ENCODE measurements around the gene FICD.
A peak's percentile ranks its signal among the peaks of the same experiment; 100 is the strongest.

Gene FICD

GRCh38 chr12:108514973-108515814 lies at the start of gene FICD:
Gene FICD, plus strand, starts transcription at chr12:108515277. Its CDS starts 1,696 bp downstream, at chr12:108516973.
- no peak within 1 kb of the TSS; the same call in 1 of the 2 replicates for H3K27ac ChIP-seq
- H3K9ac ChIP-seq, result peak within 1 kb of the TSS; percentile 58; the same call in 1 of the 2 replicates
- H3K4me1 ChIP-seq (ENCODE audit: low read depth, poor library complexity, severe bottlenecking), result peaks cover 23% of the 10 kb centered on the region
- H3K36me3 ChIP-seq (ENCODE audit: insufficient read depth), result no peaks in the 10 kb centered on the region
- H4K20me1 ChIP-seq (ENCODE audit: insufficient read depth), result no peaks in the 10 kb centered on the region
- no peaks in the 10 kb centered on the region for H3K27me3 ChIP-seq (ENCODE audit: insufficient read depth, low read depth)
- H3K4me2 ChIP-seq, result peak within 1 kb of the TSS; percentile 68
- peak within 1 kb of the TSS; percentile 38 for H2AFZ ChIP-seq (ENCODE audit: low read depth)
- H3K79me2 ChIP-seq (ENCODE audit: insufficient read depth, low read depth), result no peaks in the 10 kb centered on the region
- no peak within 1 kb of the TSS for H3K4me3 ChIP-seq (IDR thresholded peaks at IDR 0.05; ENCODE audit: insufficient read depth, low read depth, low read length)
- TF ChIP-seq CTCF (conservative IDR thresholded peaks at IDR 0.05; ENCODE audit: low read depth, low read length), result no peak

- Histone ChIP-seq H3K9ac (no peak overlapping the region), H3K4me3 (IDR thresholded peaks at IDR 0.05; ENCODE audit: insufficient read depth, low read depth, low read length) (no peak overlapping the region), H3K36me3 (ENCODE audit: insufficient read depth) (no peaks in the 10 kb centered on the region), H3K27me3 (ENCODE audit: insufficient read depth, low read depth) (no peaks in the 10 kb centered on the region; the same call in 1 of the 2 replicates), H2AFZ (ENCODE audit: low read depth) (no peak overlapping the region), H4K20me1 (ENCODE audit: insufficient read depth) (no peaks in the 10 kb centered on the region), H3K79me2 (ENCODE audit: insufficient read depth, low read depth) (no peaks in the 10 kb centered on the region), H3K27ac (no peak overlapping the region), H3K4me2 (no peak overlapping the region), H3K4me1 (ENCODE audit: low read depth, poor library complexity, severe bottlenecking) (no peaks in the 10 kb centered on the region)
- no peak for TF ChIP-seq CTCF (conservative IDR thresholded peaks at IDR 0.05; ENCODE audit: low read depth, low read length)
These were observed 49.7 kb upstream of the FICD start for GRCh38 chr12:108465417-108465816.

- H4K20me1 ChIP-seq (ENCODE audit: insufficient read depth), result no peaks in the 10 kb centered on the region
- H3K27me3 ChIP-seq (ENCODE audit: insufficient read depth, low read depth), result no peaks in the 10 kb centered on the region
- no peaks in the 10 kb centered on the region for H3K4me1 ChIP-seq (ENCODE audit: low read depth, poor library complexity, severe bottlenecking)
- no peaks in the 10 kb centered on the region for H3K79me2 ChIP-seq (ENCODE audit: insufficient read depth, low read depth)
- no peak overlapping the region for H3K9ac ChIP-seq
- no peaks in the 10 kb centered on the region for H3K36me3 ChIP-seq (ENCODE audit: insufficient read depth)
- no peak overlapping the region for H3K27ac ChIP-seq
- no peak overlapping the region for H3K4me2 ChIP-seq
- H2AFZ ChIP-seq (ENCODE audit: low read depth), result no peak overlapping the region
- H3K4me3 ChIP-seq (IDR thresholded peaks at IDR 0.05; ENCODE audit: insufficient read depth, low read depth, low read length), result no peak overlapping the region
- no peak for TF ChIP-seq CTCF (conservative IDR thresholded peaks at IDR 0.05; ENCODE audit: low read depth, low read length)
These were observed 46.7 kb upstream of the FICD start for GRCh38 chr12:108468196-108468968.

GRCh38 chr12:108473400-108474055 lies 41.5 kb upstream of the FICD start:
- no peaks in the 10 kb centered on the region for H3K27me3 ChIP-seq (ENCODE audit: insufficient read depth, low read depth)
- H3K4me3 ChIP-seq (IDR thresholded peaks at IDR 0.05; ENCODE audit: insufficient read depth, low read depth, low read length), result no peak overlapping the region
- no peak for TF ChIP-seq CTCF (conservative IDR thresholded peaks at IDR 0.05; ENCODE audit: low read depth, low read length)
- no peaks in the 10 kb centered on the region for H3K4me1 ChIP-seq (ENCODE audit: low read depth, poor library complexity, severe bottlenecking)
- H3K9ac ChIP-seq, result no peak overlapping the region
- no peak overlapping the region for H3K27ac ChIP-seq
- H3K36me3 ChIP-seq (ENCODE audit: insufficient read depth), result no peaks in the 10 kb centered on the region
- H2AFZ ChIP-seq (ENCODE audit: low read depth), result no peak overlapping the region
- H3K79me2 ChIP-seq (ENCODE audit: insufficient read depth, low read depth), result no peaks in the 10 kb centered on the region
- no peak overlapping the region for H3K4me2 ChIP-seq
- H4K20me1 ChIP-seq (ENCODE audit: insufficient read depth), result no peaks in the 10 kb centered on the region
